DMS 273 treated with DMSO at 0.1 percent for 48 hours (cell line): ENCODE data around the gene NCS1.

ENCODE experiments used
- DNase-seq: peaks from one replicate; lab custom pipeline; 2025; lab: John Stamatoyannopoulos, UW

Gene NCS1

GRCh38 chr9:130176760-130177159, 4.6 kb downstream of the NCS1 start:
- DNase-seq, result no peak

GRCh38 chr9:130177898-130178805, 5.9 kb downstream of the NCS1 start:
- DNase-seq, result no peak

- no peak for DNase-seq
Observed at GRCh38 chr9:130179331-130179907, 7.2 kb downstream of the NCS1 start.

- DNase-seq, result no peak
Observed at GRCh38 chr9:130180516-130180915, 8.3 kb downstream of the NCS1 start.

- no peak for DNase-seq
Observed at GRCh38 chr9:130181678-130182380, 9.6 kb downstream of the NCS1 start.

GRCh38 chr9:130182381-130182909, 10.2 kb downstream of the NCS1 start:
- DNase-seq, result no peak

- DNase-seq, result no peak
Observed at GRCh38 chr9:130183133-130183762, 11.0 kb downstream of the NCS1 start.

GRCh38 chr9:130185017-130185416, 12.8 kb downstream of the NCS1 start:
- no peak for DNase-seq

- DNase-seq, result no peak
Observed at GRCh38 chr9:130185490-130186031, 13.4 kb downstream of the NCS1 start.

GRCh38 chr9:130186051-130186450, 13.8 kb downstream of the NCS1 start:
- peak; percentile 46 for DNase-seq

- no peak for DNase-seq
Observed at GRCh38 chr9:130186839-130187522, 14.8 kb downstream of the NCS1 start.

- no peak for DNase-seq
Observed at GRCh38 chr9:130187523-130187846, 15.3 kb downstream of the NCS1 start.

- DNase-seq, result no peak
Observed at GRCh38 chr9:130188860-130189481, 16.8 kb downstream of the NCS1 start.

GRCh38 chr9:130189840-130190239, 17.6 kb downstream of the NCS1 start:
- no peak for DNase-seq

GRCh38 chr9:130191068-130191748, 19.0 kb downstream of the NCS1 start:
- DNase-seq, result no peak

- DNase-seq, result no peak
Observed at GRCh38 chr9:130191749-130192120, 19.5 kb downstream of the NCS1 start.

GRCh38 chr9:130192382-130192999, 20.3 kb downstream of the NCS1 start:
- no peak for DNase-seq

- DNase-seq, result no peak
Observed at GRCh38 chr9:130193103-130193502, 20.9 kb downstream of the NCS1 start.

- DNase-seq, result no peak
Observed at GRCh38 chr9:130193531-130194377, 21.6 kb downstream of the NCS1 start.
